Cardiac muscle cell (in vitro differentiated cells and primary cell): ENCODE measurements around the gene MRPS17. TPM values are rescaled to one million over a fixed set of nuclear protein-coding genes. Genes with fewer than 3 reads are reported as not detected.

ENCODE experiments used
- DNase-seq, 2 donors: peaks; one replicate each; pipeline versions ENCODE4 v3.0.0 to v3.0.0-alpha.2; 2010 to 2017; ENCODE audit warnings: low read depth in 1 of 2, low spot score in 1 of 2
- H3K27ac ChIP-seq: fragments of 200-600 bp; sonication (generic); 2 replicates; pipeline ENCODE4 v1.5.1; 2016
- H3K27me3 ChIP-seq: fragments of 200-600 bp; sonication (generic); 2 replicates; pipeline ENCODE4 v1.6.0; 2016; ENCODE audit warnings: control low read depth
- H3K36me3 ChIP-seq: fragments of 200-600 bp; sonication (generic); 2 replicates; pipeline ENCODE4 v1.5.1; 2016; ENCODE audit warnings: control low read depth
- H3K4me1 ChIP-seq: fragments of 200-600 bp; sonication (generic); 2 replicates; pipeline ENCODE4 v1.8.1; 2017; ENCODE audit warnings: low read depth, mild to moderate bottlenecking, mixed run types
- H3K4me3 ChIP-seq: fragments of 200-600 bp; sonication (generic); 2 replicates; pipeline ENCODE4 v1.5.1; 2016; ENCODE audit warnings: mild to moderate bottlenecking
- H3K9me3 ChIP-seq: fragments of 200-600 bp; sonication (generic); 2 replicates; pipeline ENCODE4 v1.5.1; 2017; ENCODE audit warnings: low read depth, mild to moderate bottlenecking, control low read depth
- polyA plus RNA-seq: library from polyadenylated mRNA; unstranded; fragments of >200 nt; fragmentation: Nextera tagmentation; extraction: Ambion mirVana; gene quantifications from 2 replicates; pipeline ENCODE4 v1.2.1, GENCODE V29; 2016
- total RNA-seq: library from RNA; depleted of rRNA; stranded (reverse); fragments of >200 nt; gene quantifications from 2 replicates; pipeline ENCODE4 v1.2.3, GENCODE V29; 2016
- TF ChIP-seq, protein P1 (sequence below): IDR thresholded peaks from 2 replicates; pipeline ENCODE4 v1.5.1; 2012; ENCODE audit warnings: low read depth, mild to moderate bottlenecking, low read length

Gene MRPS17
- total and polyA plus RNA-seq, 2 experiments from 2014 or later = 7.8 to 34.4 TPM

GRCh38 chr7:55962014-55962413 is 10.3 kb downstream of the MRPS17 start:
- H3K27me3 ChIP-seq = peaks cover 12% of the 10 kb centered on the region
- no peaks in the 10 kb centered on the region for H3K36me3 ChIP-seq
- H3K27ac ChIP-seq = no peak overlapping the region
- H3K9me3 ChIP-seq = no peaks in the 10 kb centered on the region
- H3K4me1 ChIP-seq = peaks cover 8% of the 10 kb centered on the region
- TF ChIP-seq, protein P1, sequence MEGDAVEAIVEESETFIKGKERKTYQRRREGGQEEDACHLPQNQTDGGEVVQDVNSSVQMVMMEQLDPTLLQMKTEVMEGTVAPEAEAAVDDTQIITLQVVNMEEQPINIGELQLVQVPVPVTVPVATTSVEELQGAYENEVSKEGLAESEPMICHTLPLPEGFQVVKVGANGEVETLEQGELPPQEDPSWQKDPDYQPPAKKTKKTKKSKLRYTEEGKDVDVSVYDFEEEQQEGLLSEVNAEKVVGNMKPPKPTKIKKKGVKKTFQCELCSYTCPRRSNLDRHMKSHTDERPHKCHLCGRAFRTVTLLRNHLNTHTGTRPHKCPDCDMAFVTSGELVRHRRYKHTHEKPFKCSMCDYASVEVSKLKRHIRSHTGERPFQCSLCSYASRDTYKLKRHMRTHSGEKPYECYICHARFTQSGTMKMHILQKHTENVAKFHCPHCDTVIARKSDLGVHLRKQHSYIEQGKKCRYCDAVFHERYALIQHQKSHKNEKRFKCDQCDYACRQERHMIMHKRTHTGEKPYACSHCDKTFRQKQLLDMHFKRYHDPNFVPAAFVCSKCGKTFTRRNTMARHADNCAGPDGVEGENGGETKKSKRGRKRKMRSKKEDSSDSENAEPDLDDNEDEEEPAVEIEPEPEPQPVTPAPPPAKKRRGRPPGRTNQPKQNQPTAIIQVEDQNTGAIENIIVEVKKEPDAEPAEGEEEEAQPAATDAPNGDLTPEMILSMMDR = no peak
- DNase-seq = no peak
- H3K4me3 ChIP-seq = no peak overlapping the region

- DNase-seq = no peak
- Histone ChIP-seq H3K36me3 (no peaks in the 10 kb centered on the region), H3K27ac (peak overlapping the region; percentile 40), H3K4me3 (no peak overlapping the region), H3K27me3 (peaks cover 12% of the 10 kb centered on the region), H3K9me3 (no peaks in the 10 kb centered on the region), H3K4me1 (peaks cover 8% of the 10 kb centered on the region)
- TF ChIP-seq, protein P1 = no peak
Observed at GRCh38 chr7:55963584-55964168, 12.0 kb downstream of the MRPS17 start.

- TF ChIP-seq, protein P1 = peak; percentile 31
- H3K4me3 ChIP-seq = peak within 1 kb of the TSS; percentile 74
- peaks cover 8% of the 10 kb centered on the region for H3K4me1 ChIP-seq
- no peaks in the 10 kb centered on the region for H3K9me3 ChIP-seq
- DNase-seq = peak; percentile 74 to 88
- peak within 1 kb of the TSS; percentile 98 for H3K27ac ChIP-seq
- H3K27me3 ChIP-seq = peaks cover 12% of the 10 kb centered on the region
- H3K36me3 ChIP-seq = no peaks in the 10 kb centered on the region
Observed at GRCh38 chr7:55964261-55965099, 12.8 kb downstream of the MRPS17 start, which contains the start of gene NIPSNAP2. NIPSNAP2 (plus strand) TSS chr7:55964585; CDS start chr7:55964610, 25 bp downstream.

GRCh38 chr7:55965100-55965470 is 13.4 kb downstream of the MRPS17 start:
- peaks cover 8% of the 10 kb centered on the region for H3K4me1 ChIP-seq
- no peaks in the 10 kb centered on the region for H3K36me3 ChIP-seq
- TF ChIP-seq, protein P1 = no peak
- H3K27ac ChIP-seq = peak overlapping the region; percentile 98
- peak overlapping the region; percentile 74 for H3K4me3 ChIP-seq
- no peaks in the 10 kb centered on the region for H3K9me3 ChIP-seq
- DNase-seq = peak in 1 of 2 donors; percentile 54
- peaks cover 12% of the 10 kb centered on the region for H3K27me3 ChIP-seq

DNA sequence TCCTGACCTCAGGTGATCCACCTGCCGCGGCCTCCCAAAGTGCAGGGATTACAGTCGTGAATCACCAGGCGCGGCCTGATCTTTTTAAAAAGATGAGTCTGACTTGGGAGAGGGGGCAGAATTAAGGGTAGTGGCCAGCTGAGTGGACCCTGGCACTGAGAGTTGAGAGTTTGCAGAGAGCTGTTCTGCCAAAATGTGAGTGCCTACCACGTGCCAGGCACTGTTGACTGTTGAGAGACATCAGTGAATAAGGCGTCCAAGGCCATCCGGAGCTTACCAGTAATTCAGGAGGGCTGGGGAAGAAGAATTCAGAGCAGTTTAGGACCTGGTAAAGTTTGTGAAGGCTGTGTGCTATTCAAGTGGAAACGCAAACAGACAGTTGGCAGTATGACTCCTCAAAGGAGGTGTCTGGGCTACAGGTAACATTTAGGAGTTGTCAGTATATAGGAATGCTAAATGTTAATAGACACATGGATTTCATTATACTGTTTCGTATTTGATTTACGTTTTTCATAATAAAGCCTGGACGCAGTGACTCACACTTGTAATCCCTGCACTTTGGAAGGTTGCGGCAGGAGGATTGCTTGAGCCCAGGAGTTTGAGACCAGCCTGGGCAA is 14.2 kb downstream of the MRPS17 start:
- Histone ChIP-seq H3K27ac (peak overlapping the region; percentile 98), H3K4me1 (peaks cover 12% of the 10 kb centered on the region), H3K36me3 (no peaks in the 10 kb centered on the region), H3K27me3 (peaks cover 12% of the 10 kb centered on the region), H3K9me3 (no peaks in the 10 kb centered on the region), H3K4me3 (peak overlapping the region; percentile 74)
- TF ChIP-seq, protein P1 = no peak
- no peak for DNase-seq
